Activated naive CD4-positive, alpha-beta T cell (primary cell): Measurements from ENCODE around the gene ARL11.

ENCODE experiments used
- DNase-seq, 4 experiments: peaks; one replicate each; lab custom pipeline; 2025; lab: John Stamatoyannopoulos, UW

Gene ARL11

DNA sequence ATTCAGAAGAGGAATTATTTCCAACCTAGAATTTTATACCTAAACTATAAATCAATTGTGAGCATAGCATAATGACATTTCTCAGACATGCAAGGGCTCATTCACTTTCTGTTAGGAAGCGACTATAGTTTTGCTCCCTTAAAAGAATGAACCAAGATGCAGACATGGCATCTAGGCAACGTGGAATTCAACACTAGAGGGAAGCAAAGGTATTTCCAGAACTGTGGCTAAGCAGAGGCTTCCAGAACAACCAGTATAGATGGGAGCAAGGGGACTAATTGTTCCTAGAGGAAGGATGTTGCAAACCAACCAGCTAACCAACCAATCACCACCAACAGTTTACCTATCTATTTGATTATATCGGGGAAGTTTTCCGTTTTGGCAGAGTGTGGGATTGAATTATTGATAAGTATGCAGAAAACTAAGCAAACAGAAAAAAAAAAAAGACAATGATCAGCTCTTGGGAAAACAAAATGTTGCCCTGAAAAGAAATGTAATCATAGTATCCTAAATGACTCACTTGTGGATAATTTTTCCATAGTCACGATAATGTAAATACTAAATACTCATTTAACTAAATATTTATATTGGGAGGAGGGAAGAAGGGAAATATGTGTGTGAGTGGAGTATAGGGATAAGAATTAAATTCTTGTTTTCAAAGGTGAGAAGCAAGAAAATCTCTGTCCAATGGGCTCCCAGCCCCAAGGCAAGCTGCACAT lies 21.1 kb downstream of the ARL11 start:
- no peak for DNase-seq

DNA sequence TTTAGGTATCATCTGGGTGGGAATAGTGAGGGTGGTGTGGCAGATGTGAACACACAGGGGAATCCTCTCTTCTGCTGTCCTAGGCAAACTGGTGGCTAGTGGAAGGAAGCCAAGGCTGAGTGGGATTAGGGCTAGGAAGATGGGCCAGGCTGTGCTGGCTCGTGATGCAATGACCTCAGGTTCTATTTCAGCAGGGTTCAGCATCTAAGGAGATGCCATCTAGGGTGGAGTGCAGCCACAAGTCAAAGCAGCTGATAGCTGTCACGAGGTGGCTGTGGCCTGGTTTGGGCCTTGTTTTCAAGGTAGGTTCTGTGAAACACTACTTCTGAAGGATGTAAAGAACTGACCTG lies 21.6 kb downstream of the ARL11 start:
- no peak for DNase-seq

DNA sequence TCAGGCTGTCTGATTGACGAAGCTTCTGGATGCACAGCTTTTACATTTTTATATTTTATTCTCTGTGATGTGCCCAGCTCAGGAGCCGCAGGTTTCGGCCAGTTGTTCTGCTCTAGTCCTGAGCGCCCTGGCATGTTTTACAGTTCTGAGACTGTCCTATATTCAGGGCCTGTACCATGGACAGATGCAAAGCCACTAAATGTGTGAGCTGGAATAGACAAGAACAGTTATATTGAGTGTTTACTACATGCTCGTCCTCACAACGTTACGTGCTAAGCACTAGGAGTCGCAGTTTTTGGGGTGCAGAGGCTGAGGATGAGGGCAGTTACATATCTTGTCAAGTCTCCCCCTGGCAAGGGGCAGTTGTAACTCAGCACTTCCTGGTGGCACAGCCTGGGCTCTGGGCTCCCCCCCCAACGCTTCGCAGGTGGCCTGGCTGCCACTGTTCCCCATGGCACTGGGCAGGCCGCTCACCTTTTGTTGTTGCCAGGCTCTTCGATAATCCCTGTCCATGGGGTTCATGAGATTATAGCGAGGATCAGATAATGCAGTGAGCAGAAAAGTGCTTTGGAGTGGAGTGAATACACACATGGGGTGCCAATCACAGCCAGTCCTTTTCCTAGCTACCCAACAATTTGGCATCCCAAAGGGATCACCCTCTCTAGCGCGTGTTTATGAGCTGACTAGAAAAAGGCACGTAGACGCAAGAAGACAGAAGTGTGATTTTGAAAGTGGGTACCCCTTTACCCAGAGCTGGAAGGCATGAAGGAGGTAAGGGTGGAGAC lies 23.5 kb downstream of the ARL11 start:
- no peak for DNase-seq

DNA sequence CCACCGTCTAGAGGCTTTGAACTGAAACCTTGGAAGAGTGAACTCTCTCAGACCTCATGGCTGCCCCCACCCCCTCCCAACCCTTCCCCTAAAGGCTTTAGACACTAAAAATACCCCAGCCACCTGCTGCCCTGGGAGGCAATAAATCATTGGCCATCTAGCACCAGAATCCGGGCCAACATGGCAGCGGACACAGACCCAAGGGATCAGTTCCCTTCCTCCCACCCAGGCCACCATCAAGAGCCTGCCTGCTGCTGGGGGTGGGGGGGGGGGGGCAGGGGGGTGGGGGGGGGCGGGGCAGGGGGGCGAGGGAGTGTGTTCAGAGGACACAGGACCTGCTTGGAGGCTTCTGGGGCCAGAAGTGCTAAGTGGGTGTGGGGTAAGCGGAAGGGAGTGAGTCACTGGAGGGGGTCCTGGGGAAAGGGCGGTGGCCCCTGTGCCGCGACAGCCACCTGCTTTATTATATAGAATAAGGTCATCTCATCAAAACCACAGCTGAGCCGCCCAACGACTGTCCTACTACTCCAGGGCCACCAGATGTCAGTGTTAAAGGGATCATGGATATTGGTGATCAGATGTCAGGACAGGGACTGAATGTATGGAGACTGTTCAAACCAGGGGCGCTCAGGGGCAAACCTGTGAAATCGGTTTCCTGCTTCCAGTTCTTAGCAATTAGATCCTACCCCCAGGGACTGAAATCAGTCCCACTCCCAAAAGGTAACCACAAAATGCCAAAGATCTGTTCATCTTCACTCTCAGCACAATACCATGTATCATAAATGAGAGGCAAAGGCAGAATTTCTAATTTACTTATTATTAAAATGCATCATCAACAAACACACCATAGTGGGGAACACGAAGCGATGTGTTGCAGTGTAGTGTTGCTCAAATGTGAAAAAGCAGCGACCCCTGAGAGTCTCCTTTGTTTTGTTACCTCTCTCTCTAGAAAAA lies 24.3 kb downstream of the ARL11 start:
- DNase-seq: no peak

DNA sequence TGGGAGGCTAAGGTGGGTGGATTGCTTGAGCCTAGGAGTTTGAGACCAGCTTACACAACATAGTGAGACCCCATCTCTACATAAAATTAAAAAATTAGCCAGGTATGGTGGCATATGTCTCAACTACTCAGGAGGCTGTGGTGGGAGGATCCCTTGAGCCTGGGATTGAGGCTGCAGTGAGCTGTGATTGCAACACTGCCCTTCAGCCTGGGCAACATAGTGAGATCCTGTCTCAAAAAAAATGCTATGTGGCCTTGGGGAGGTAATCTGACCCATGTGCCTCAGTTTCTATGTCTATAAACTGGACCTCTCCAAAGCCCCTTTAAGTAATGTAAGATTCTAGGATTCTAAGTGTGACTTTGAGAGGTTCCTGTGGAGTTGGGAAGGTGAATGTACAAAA lies 25.2 kb downstream of the ARL11 start:
- no peak for DNase-seq

DNA sequence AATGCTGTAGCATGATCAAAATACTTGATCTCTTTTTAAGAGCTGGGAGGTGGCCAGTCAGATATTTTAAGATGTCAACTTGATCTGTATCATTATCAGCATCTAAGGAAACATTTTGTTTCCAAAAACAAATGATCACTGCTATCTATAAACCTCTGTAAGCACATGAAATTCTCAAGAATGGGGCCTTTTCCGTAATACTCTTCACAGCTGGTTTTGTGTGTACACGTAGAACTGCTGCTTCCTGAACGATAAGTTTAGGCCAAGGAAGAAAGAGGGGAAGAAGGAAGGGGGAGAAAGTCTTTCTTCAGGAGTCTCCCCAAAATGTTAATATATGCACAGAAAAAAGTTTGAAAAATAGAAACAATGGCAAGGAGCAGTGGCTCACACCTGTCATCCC lies 25.7 kb downstream of the ARL11 start:
- DNase-seq: no peak

DNA sequence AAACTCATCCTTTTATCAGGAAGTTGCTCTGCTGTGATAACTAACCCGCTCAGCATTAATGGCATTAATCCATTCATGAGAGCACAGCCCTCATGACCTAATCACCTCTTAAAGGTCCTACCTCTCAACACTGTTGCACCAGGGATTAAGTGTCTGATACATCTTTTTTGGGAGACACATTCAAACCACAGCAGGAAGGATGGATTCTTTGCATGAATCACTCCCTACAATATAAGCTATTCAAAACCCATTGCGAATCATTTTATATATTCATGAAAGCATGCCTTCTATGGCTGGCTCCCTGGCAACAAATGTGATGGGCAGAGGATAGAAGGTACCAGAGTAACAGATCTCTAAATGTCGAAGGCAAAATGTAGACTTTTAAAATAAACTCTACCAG lies 27.6 kb downstream of the ARL11 start:
- DNase-seq: no peak

DNA sequence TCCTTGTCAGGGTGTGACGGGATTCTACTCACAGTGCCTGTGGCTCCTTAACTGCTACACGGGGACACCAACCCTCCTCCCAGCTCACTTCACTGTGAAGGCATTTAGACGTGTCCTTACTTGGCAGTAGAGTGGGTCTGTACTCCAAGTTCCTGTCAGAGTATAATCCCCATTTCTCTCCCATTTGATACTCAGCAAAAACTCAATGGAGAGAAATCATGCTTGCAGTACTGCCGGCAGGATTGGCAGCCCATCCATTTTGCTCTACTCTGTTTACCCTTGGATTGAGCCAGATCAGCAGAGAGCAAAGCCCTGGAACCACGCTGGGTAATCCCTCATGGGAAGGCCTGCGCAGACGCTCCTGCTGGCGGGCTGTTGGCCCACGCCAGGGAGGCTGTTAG lies 28.9 kb downstream of the ARL11 start:
- DNase-seq: no peak

DNA sequence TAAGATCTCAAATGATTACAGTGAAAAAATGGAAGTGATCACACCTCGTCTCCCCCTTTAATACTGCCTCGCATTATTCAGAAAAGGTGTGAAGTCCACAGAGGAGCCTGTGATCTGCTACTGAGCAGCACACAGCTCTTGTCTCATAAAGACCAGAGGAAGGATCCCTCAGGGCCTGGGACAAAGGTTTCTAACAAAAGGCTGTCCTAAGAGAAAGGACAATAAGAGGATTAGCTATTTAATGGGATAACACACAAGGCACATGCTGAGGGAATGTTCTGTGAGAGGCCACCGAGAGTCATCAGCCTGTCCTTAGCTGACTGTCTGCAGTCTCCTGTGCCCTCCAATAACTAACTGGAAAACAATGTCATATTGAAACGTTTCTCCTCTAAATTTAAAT lies 36.3 kb downstream of the ARL11 start:
- DNase-seq: no peak

DNA sequence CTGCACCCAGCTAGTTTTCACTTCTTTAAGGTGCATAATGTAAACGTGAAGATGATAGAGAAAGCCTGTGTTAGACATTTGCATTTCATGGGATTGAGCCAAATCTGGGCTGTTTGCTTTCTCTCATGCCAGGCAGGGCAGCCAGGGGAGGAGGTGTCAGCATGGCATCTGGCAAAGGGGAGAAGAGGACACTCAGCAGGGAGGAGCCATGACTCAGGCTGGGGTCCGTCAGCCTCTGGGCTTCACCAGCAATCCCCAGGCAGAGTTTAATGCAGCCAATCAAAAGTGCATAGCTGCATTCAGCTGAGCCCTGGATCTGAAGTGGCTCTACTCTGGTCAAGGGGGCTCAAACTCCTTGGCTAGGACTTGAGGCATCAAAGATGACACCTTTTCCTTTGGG lies 39.5 kb downstream of the ARL11 start:
- no peak for DNase-seq

DNA sequence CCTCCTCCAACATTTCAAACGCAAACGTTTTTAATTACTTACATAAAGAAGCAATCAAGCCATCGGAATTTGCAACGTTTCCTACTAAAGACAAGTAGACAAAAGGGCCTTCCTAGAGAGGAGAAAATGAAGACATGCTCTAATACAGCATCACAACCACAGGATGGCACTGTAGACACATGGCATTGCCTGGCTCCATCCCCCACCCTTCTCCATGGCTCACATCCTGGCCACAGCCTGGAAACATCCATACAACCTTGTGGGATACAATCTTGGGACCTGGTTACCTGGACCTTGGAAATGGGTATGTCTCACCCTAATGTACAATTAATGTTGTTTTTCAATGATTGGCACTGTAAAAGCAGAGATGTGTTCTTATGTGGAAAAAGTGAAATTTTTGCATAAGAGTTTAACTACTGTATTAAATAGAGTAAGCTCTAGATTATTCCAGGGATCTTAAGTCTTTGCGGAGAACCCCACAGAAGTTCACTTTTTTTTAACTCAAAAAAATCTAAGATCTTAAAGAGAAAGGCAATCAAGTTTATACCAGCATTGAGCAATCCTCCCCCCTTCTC lies 41.5 kb downstream of the ARL11 start:
- no peak for DNase-seq

DNA sequence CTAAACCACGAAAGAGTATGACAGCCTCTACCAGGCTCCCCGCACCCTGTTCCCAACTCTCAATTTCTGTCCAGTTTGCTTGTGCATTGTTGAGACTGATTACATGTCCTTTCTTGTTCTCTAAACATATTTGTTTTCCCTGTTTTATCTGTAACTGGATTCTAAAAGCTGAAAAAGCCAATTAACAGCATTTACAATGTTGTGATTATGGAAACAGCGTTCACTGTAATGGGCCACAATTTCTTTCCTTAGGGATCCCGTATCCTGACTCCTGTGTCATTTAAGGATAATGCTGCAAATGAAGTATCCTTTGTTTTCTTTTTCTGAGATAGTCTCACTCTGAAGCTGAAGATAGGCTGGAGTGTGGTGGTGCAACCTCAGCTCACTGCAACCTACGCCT lies 42.5 kb downstream of the ARL11 start:
- no peak for DNase-seq

DNA sequence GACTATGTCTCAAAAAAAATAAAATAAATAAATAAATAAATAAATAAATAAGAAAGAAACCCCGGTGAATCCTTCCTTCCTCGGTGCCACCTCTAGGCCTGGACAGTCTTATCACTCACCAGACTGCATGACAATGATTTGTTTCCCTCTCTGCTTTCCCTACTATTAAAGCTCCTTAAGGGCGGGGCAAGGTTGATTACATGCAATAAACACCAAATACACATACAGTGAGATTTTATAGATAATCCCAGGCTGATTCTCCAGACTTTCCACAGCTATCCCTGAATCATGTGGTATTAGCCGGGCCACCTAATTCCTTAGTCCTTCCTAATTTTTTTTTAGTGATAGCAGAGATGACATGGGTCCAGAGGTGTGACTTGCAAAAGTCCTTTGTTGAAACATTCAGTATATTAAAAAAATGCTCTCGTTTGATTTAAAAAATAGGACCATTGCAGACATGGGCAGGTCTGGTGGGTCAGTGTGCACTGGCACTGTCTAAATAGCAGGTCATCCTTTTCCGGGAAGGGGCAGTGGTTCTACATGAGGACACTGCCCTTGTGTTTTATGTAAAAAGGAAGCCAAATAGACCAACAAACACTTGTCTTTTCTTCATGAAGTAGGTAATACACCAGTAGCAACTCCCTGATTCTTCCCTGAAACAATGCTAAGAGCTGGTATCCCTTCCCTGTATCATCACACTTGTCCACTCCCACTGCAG lies 48.4 kb downstream of the ARL11 start:
- DNase-seq: no peak

DNA sequence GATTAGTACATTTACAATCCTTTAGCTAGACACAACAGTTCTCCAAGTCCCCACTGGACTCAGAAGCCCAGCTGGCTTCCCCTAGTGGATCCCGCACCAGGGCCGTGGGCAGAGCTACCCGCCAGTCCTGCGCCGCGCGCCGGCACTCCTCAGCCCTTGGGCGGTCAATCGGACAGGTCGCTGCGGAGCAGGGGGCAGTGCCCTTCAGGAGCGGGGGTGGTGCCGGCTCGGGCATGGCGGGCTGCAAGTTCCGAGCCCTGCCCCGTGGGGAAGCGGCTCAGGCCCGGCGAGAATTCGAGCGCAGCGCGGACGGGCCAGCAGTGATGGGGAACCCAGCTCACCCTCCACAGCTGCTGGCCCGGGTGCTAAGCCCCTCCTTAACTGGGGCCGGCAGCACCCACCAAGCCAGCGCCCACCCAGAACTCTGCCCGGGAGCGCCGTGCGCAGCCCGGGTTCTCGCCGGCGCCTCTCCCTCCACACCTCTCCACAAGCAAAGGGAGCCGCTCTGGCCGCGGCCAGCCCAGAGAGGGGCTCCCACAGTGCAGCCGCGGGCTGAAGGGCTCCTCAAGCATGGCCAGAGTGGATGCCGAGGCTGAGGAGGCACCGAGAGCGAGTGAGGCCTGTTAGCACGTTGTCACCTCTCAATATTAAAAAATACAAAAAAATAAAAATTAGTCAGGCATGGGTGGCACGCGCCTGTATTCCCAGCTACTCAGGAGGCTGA lies 50.0 kb downstream of the ARL11 start:
- DNase-seq: no peak

DNA sequence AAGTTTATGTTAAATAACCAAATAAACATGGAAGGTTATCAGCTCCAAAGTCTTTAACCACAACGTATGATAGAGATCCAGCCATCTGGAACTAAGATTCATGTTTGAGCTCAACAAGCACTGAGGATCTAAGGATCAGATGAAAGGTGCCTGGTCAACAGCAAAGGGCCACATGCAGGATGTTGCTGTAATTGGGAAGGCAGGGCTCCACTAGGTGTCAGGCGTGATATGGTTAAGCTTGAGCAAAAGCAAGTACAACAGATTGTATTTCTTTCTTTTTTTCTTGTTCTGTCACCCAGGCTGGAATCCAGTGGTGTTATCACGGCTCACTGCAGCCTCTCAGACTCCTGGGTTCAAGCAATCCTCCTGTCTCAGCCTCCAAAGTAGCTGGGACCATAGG lies 50.9 kb downstream of the ARL11 start:
- DNase-seq: peak in 1 of 4 experiments; percentile 3

DNA sequence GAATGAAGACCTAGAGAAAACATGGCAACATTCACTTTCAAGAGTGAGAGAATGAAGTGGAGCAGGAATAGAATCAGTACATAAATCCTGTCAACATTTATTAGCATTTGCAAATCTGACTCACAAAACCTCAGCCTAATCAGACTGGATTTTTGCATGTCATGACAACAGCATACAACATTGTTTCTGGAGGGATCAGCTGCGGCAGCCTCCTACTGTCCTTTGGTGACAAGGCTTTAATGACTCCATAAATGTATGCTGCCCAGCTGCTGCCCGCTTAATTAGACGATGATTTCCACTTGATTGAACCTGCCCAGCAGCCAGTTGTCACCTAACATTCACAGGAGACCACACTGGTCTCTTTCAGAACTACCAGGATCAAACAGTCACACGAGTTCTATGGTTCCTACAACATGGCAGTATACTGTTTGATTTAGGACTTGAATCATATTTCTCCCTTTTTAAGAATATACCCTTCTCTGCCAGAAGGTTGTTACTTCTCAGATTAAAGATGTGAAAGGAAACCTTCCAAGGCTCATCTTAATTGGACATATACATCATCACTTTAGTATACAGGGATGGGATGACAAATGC lies 53.6 kb downstream of the ARL11 start:
- DNase-seq: no peak
